Type B pancreatic cell (in vitro differentiated cells): ENCODE data around the gene SEMA3G. TPM values are rescaled to one million over a fixed set of nuclear protein-coding genes. Genes with fewer than 3 reads are reported as not detected.

Source experiments
- DNase-seq: peaks from one replicate; pipeline ENCODE4 v3.0.0; 2021; ENCODE audit warnings: mixed read lengths; ENCODE audit not compliant: unreplicated experiment; ENCODE audit errors: extremely low spot score
- H3K27ac Mint-ChIP-seq: 2 replicates; pipeline ENCODE4 v1.8.0; 2021; ENCODE audit warnings: mild to moderate bottlenecking, mixed read lengths
- H3K27me3 Mint-ChIP-seq: 2 replicates; pipeline ENCODE4 v1.8.0; 2021; ENCODE audit warnings: mixed read lengths
- H3K36me3 Mint-ChIP-seq: 2 replicates; pipeline ENCODE4 v1.8.0; 2021; ENCODE audit warnings: mixed read lengths
- H3K4me1 Mint-ChIP-seq: one replicate; pipeline ENCODE4 v1.8.0; 2021; ENCODE audit warnings: mixed read lengths; ENCODE audit not compliant: unreplicated experiment
- H3K4me3 Mint-ChIP-seq: 2 replicates; pipeline ENCODE4 v1.8.0; 2021; ENCODE audit warnings: mild to moderate bottlenecking, mixed read lengths
- H3K9me3 Mint-ChIP-seq: 2 replicates; pipeline ENCODE4 v1.8.0; 2021; ENCODE audit warnings: mixed read lengths
- CTCF ChIP-seq: fragments of 200-600 bp; sonication (generic); conservative IDR thresholded peaks from 2 replicates; pipeline ENCODE4 v1.5.0; 2021; ENCODE audit warnings: antibody characterized with exemption, mild to moderate bottlenecking
- total RNA-seq: library from RNA; stranded (reverse); gene quantifications from 2 replicates; pipeline ENCODE4 v1.2.1, GENCODE V29; 2021; ENCODE audit warnings: low replicate concordance

Gene SEMA3G
- total RNA-seq, 1 donor from 2014 or later = 0.77 TPM

GRCh38 chr3:52387481-52387880 lies 57.4 kb downstream of the SEMA3G start:
- no peak overlapping the region for H3K27ac Mint-ChIP-seq
- no peaks in the 10 kb centered on the region for H3K4me1 Mint-ChIP-seq
- H3K27me3 Mint-ChIP-seq = no peaks in the 10 kb centered on the region
- no peak for DNase-seq
- H3K9me3 Mint-ChIP-seq = no peaks in the 10 kb centered on the region
- TF ChIP-seq CTCF = no peak
- H3K36me3 Mint-ChIP-seq = no peaks in the 10 kb centered on the region
- no peak overlapping the region for H3K4me3 Mint-ChIP-seq

- H3K36me3 Mint-ChIP-seq = no peaks in the 10 kb centered on the region
- TF ChIP-seq CTCF = peak; percentile 70
- DNase-seq = no peak
- H3K4me3 Mint-ChIP-seq = no peak overlapping the region
- no peaks in the 10 kb centered on the region for H3K9me3 Mint-ChIP-seq
- H3K27ac Mint-ChIP-seq = no peak overlapping the region
- no peaks in the 10 kb centered on the region for H3K4me1 Mint-ChIP-seq
- H3K27me3 Mint-ChIP-seq = no peaks in the 10 kb centered on the region
Measured at GRCh38 chr3:52385157-52385556, 59.7 kb downstream of the SEMA3G start.

GRCh38 chr3:52384019-52384761 lies 60.7 kb downstream of the SEMA3G start:
- TF ChIP-seq CTCF = no peak
- Mint-ChIP-seq H3K27me3 (no peaks in the 10 kb centered on the region), H3K27ac (no peak overlapping the region), H3K9me3 (no peaks in the 10 kb centered on the region), H3K36me3 (no peaks in the 10 kb centered on the region), H3K4me1 (no peaks in the 10 kb centered on the region), H3K4me3 (no peak overlapping the region)
- no peak for DNase-seq

- no peak overlapping the region for H3K27ac Mint-ChIP-seq
- H3K4me3 Mint-ChIP-seq = no peak overlapping the region
- TF ChIP-seq CTCF = no peak
- H3K9me3 Mint-ChIP-seq = no peaks in the 10 kb centered on the region
- H3K4me1 Mint-ChIP-seq = no peaks in the 10 kb centered on the region
- H3K36me3 Mint-ChIP-seq = no peaks in the 10 kb centered on the region
- no peaks in the 10 kb centered on the region for H3K27me3 Mint-ChIP-seq
- DNase-seq = no peak
Measured at GRCh38 chr3:52383446-52383845, 61.5 kb downstream of the SEMA3G start.

Other genes with a start within 250 kb of the SEMA3G start
- 57.1 and 60.8 TPM in 2 replicates for gene ALAS1, start 246.9 kb downstream of the SEMA3G start, total RNA-seq
- gene TLR9, start 219.5 kb downstream of the SEMA3G start, total RNA-seq = 0.22 TPM in 1 of 2 replicates, not detected in the other
- 33.7 and 39.3 TPM in 2 replicates for gene TWF2, start 205.9 kb downstream of the SEMA3G start, total RNA-seq
- 5.2 and 8.0 TPM in 2 replicates for gene PPM1M, start 199.3 kb downstream of the SEMA3G start, total RNA-seq
- 74.2 and 96.8 TPM in 2 replicates for gene WDR82, start 166.5 kb downstream of the SEMA3G start, total RNA-seq
- gene GLYCTK, start 157.3 kb downstream of the SEMA3G start, total RNA-seq = 29.7 and 50.5 TPM in 2 replicates
- 2.6 and 7.3 TPM in 2 replicates for gene DNAH1, start 128.8 kb downstream of the SEMA3G start, total RNA-seq
- gene BAP1, start 35.1 kb downstream of the SEMA3G start, total RNA-seq = 80.9 and 106 TPM in 2 replicates
- gene PHF7, start 34.4 kb downstream of the SEMA3G start, total RNA-seq = 3.9 and 8.2 TPM in 2 replicates
- gene TNNC1, start 8.9 kb upstream of the SEMA3G start, total RNA-seq = 6.6 and 16.6 TPM in 2 replicates
- 105 and 149 TPM in 2 replicates for gene NISCH, start 10.5 kb upstream of the SEMA3G start, total RNA-seq
- gene STAB1, start 50.2 kb upstream of the SEMA3G start, total RNA-seq = 0.12 TPM in 1 of 2 replicates, not detected in the other
- 105 and 231 TPM in 2 replicates for gene NT5DC2, start 88.8 kb upstream of the SEMA3G start, total RNA-seq
- gene UQCC5, start 91.5 kb upstream of the SEMA3G start, total RNA-seq = 19.0 and 22.8 TPM in 2 replicates
- gene PBRM1, start 240.8 kb upstream of the SEMA3G start, total RNA-seq = 78.3 and 88.6 TPM in 2 replicates
- 114 and 118 TPM in 2 replicates for gene GNL3, start 240.9 kb upstream of the SEMA3G start, total RNA-seq